ENCODE measurements around the gene RNF115.

- TF ChIP-seq CTCF (conservative IDR thresholded peaks at IDR 0.05; ENCODE audit: low read depth, low read length) (no peak), EZH2 (IDR thresholded peaks at IDR 0.05; ENCODE audit: low read length, unreplicated experiment) (no peak)
These were observed 45.8 kb downstream of the RNF115 start for GRCh38 chr1:145778146-145778540.

Data from PC-3 (cell line).